Left colon (tissue), 2 donors: Measurements from ENCODE around the gene NOL4L. TPM values are rescaled to one million over a fixed set of nuclear protein-coding genes. Genes with fewer than 3 reads are reported as not detected.
A peak's percentile ranks its signal among the peaks of the same experiment; 100 is the strongest.

Experiments
- ATAC-seq: fragments of 200-7000 bp; cut with Tn5 transposase; one replicate; pipeline ENCODE4 v1.9.1; 2020; ENCODE audit warnings: mild to moderate bottlenecking, moderate library complexity
- DNase-seq, 2 donors: peaks; one replicate each; pipeline ENCODE4 v3.0.0-alpha.2; 2020
- intact Hi-C, 2 donors: fragments of 100-400 bp; cut with DNase I in 1 of 2; cut with micrococcal nuclease in 1 of 2; formaldehyde crosslinking; loops; one replicate each; pipeline versions ENCODE4 v1.11.2 to v1.14.0; 2022; cut with DNase I, micrococcal nuclease
- total RNA-seq, 2 donors: library from RNA; stranded (reverse); fragmentation: NEBNext Ultra II Directional; extraction: Animal tissue kit (Norgen Biotek cat#: 25700); gene quantifications; one replicate each; pipeline ENCODE4 v1.2.1, GENCODE V29; 2021
- donor health status: DM: no; HTN: no; CAD: no.
- donor health status: DM: yes; HTN: yes; CAD: no.

NOL4L gene
- total RNA-seq, 2 donors from 2014 or later, result 55.2 to 61.0 TPM

- intact Hi-C loops, result no loop called here
- DNase-seq (peak; percentile 77 to 85), ATAC-seq (peak; percentile 59)
Observed at GRCh38 chr20:32462900-32463641, 122.1 kb downstream of the NOL4L start.

GRCh38 chr20:32461836-32462600, 123.1 kb downstream of the NOL4L start:
- intact Hi-C loops, result no loop called here
- ATAC-seq (no peak), DNase-seq (no peak)

GRCh38 chr20:32460683-32461320, 124.3 kb downstream of the NOL4L start:
- intact Hi-C loops, result no loop called here
- DNase-seq (no peak), ATAC-seq (no peak)

GRCh38 chr20:32460231-32460630, 124.9 kb downstream of the NOL4L start:
- DNase-seq, result no peak
- no peak for ATAC-seq
- intact Hi-C loops, result no loop called here

- intact Hi-C loops, result no loop called here
- ATAC-seq (no peak), DNase-seq (no peak)
Observed at GRCh38 chr20:32458837-32459220, 126.3 kb downstream of the NOL4L start.

GRCh38 chr20:32458061-32458836, 126.9 kb downstream of the NOL4L start:
- DNase-seq, result peak in 1 of 2 donors; percentile 5
- intact Hi-C loops, result no loop called here
- no peak for ATAC-seq

GRCh38 chr20:32457479-32457986, 127.6 kb downstream of the NOL4L start:
- ATAC-seq (peak; percentile 29), DNase-seq (peak in 1 of 2 donors; percentile 34)
- intact Hi-C loops, result no loop called here

- ATAC-seq, result peak; percentile 7
- no peak for DNase-seq
- intact Hi-C loops, result no loop called here
Observed at GRCh38 chr20:32456869-32457478, 128.2 kb downstream of the NOL4L start.

- no peak for DNase-seq
- no peak for ATAC-seq
- intact Hi-C loops, result no loop called here
Observed at GRCh38 chr20:32455901-32456701, 129.0 kb downstream of the NOL4L start.

- DNase-seq (no peak), ATAC-seq (no peak)
- intact Hi-C loops, result no loop called here
Observed at GRCh38 chr20:32455171-32455900, 129.8 kb downstream of the NOL4L start.

GRCh38 chr20:32454164-32455145, 130.7 kb downstream of the NOL4L start:
- no peak for ATAC-seq
- no peak for DNase-seq
- intact Hi-C loops, result no loop called here

- no peak for ATAC-seq
- intact Hi-C loops, result no loop called here
- no peak for DNase-seq
Observed at GRCh38 chr20:32453467-32454163, 131.5 kb downstream of the NOL4L start.

- DNase-seq (no peak), ATAC-seq (no peak)
- intact Hi-C loops, result no loop called here
Observed at GRCh38 chr20:32452776-32453466, 132.2 kb downstream of the NOL4L start.

- peak in 1 of 2 donors; percentile 20 for DNase-seq
- no peak for ATAC-seq
- intact Hi-C loops, result no loop called here
Observed at GRCh38 chr20:32451682-32452461, 133.3 kb downstream of the NOL4L start.
